Chondrocyte (in vitro differentiated cells): Measurements from ENCODE around the gene PSMD11. TPM values are rescaled to one million over a fixed set of nuclear protein-coding genes. Genes with fewer than 3 reads are reported as not detected.

Source experiments
- DNase-seq: peaks from one replicate; pipeline ENCODE4 v3.0.0; 2021; ENCODE audit warnings: mixed read lengths, low spot score
- H3K27ac Mint-ChIP-seq: one replicate; pipeline ENCODE4 v1.8.0; 2021; ENCODE audit warnings: mild to moderate bottlenecking, moderate library complexity, mixed read lengths; ENCODE audit not compliant: unreplicated experiment
- H3K27me3 Mint-ChIP-seq: 2 replicates; pipeline ENCODE4 v1.8.0; 2021; ENCODE audit warnings: low read depth, mixed read lengths
- H3K36me3 Mint-ChIP-seq: 2 replicates; pipeline ENCODE4 v1.8.0; 2021; ENCODE audit warnings: low read depth, mixed read lengths
- H3K4me1 Mint-ChIP-seq: 2 replicates; pipeline ENCODE4 v1.8.0; 2021; ENCODE audit warnings: low read depth, mild to moderate bottlenecking, mixed read lengths
- H3K4me3 Mint-ChIP-seq: one replicate; pipeline ENCODE4 v1.8.0; 2021; ENCODE audit warnings: mild to moderate bottlenecking, moderate library complexity, mixed read lengths; ENCODE audit not compliant: unreplicated experiment
- H3K9me3 Mint-ChIP-seq: 2 replicates; pipeline ENCODE4 v1.8.0; 2021; ENCODE audit warnings: low read depth, mixed read lengths
- CTCF ChIP-seq: fragments of 200-600 bp; sonication (generic); IDR thresholded peaks from 2 replicates; pipeline ENCODE4 v1.5.0; 2021; ENCODE audit warnings: antibody characterized with exemption, mild to moderate bottlenecking, moderate library complexity
- total RNA-seq: library from RNA; stranded (reverse); gene quantifications from 3 replicates; pipeline ENCODE4 v1.2.1, GENCODE V29; 2021

The PSMD11 gene
- total RNA-seq, 1 donor from 2014 or later: 80.7 TPM

GRCh38 chr17:32529604-32530003, 85.3 kb downstream of the PSMD11 start:
- Mint-ChIP-seq H3K4me1 (peaks cover 16% of the 10 kb centered on the region), H3K27ac (no peak overlapping the region), H3K9me3 (no peaks in the 10 kb centered on the region), H3K36me3 (peaks cover 10% of the 10 kb centered on the region), H3K27me3 (no peaks in the 10 kb centered on the region), H3K4me3 (no peak overlapping the region)
- no peak for DNase-seq
- no peak for TF ChIP-seq CTCF

Other genes with a start within 250 kb of the PSMD11 start
- gene RHBDL3, start 178.7 kb upstream of the PSMD11 start, total RNA-seq: 0.10 to 0.27 TPM (median 0.25 TPM) in 3 replicates
- 19.3 to 23.7 TPM (median 21.9 TPM) in 3 replicates for gene C17orf75, start 102.3 kb upstream of the PSMD11 start, total RNA-seq
- 96.8 to 138 TPM (median 107 TPM) in 3 replicates for gene ZNF207, start 94.4 kb upstream of the PSMD11 start, total RNA-seq
- 1.8 to 2.3 TPM (median 2.1 TPM) in 3 replicates for gene CDK5R1, start 42.5 kb downstream of the PSMD11 start, total RNA-seq